ENCODE data around the gene KDM4B.

Gene KDM4B

GRCh38 chr19:5006821-5007220, 37.9 kb downstream of the KDM4B start:
- TF ChIP-seq CTCF (IDR thresholded peaks at IDR 0.05; ENCODE audit: low read depth, low read length), result no peak
- no peak overlapping the region for H3K4me3 ChIP-seq (ENCODE audit: low read depth, low read length)

GRCh38 chr19:5011476-5012238, 42.7 kb downstream of the KDM4B start:
- no peak for TF ChIP-seq CTCF (IDR thresholded peaks at IDR 0.05; ENCODE audit: low read depth, low read length)
- H3K4me3 ChIP-seq (ENCODE audit: low read depth, low read length), result no peak overlapping the region

- H3K4me3 ChIP-seq (ENCODE audit: low read depth, low read length), result no peak overlapping the region
- no peak for TF ChIP-seq CTCF (IDR thresholded peaks at IDR 0.05; ENCODE audit: low read depth, low read length)
Observed at GRCh38 chr19:5012688-5013457, 44.0 kb downstream of the KDM4B start.

GRCh38 chr19:5013761-5014160, 44.8 kb downstream of the KDM4B start:
- H3K4me3 ChIP-seq (ENCODE audit: low read depth, low read length), result no peak overlapping the region
- no peak for TF ChIP-seq CTCF (IDR thresholded peaks at IDR 0.05; ENCODE audit: low read depth, low read length)

GRCh38 chr19:5014941-5015340, 46.0 kb downstream of the KDM4B start:
- no peak for TF ChIP-seq CTCF (IDR thresholded peaks at IDR 0.05; ENCODE audit: low read depth, low read length)
- no peak overlapping the region for H3K4me3 ChIP-seq (ENCODE audit: low read depth, low read length)

- TF ChIP-seq CTCF (IDR thresholded peaks at IDR 0.05; ENCODE audit: low read depth, low read length), result no peak
Observed at GRCh38 chr19:5016268-5016667, 47.4 kb downstream of the KDM4B start.

GRCh38 chr19:5016781-5017180, 47.9 kb downstream of the KDM4B start:
- no peak overlapping the region for H3K4me3 ChIP-seq (ENCODE audit: low read depth, low read length)
- no peak for TF ChIP-seq CTCF (IDR thresholded peaks at IDR 0.05; ENCODE audit: low read depth, low read length)

More at GRCh38 chr19:5016268-5016667, 47.4 kb downstream of the KDM4B start:
- H3K4me3 ChIP-seq (ENCODE audit: low read depth, low read length), result no peak overlapping the region

All from WI38 (cell line).